Panc1 (cell line): Measurements from ENCODE around the gene MAPKAP1. TPM values are rescaled to one million over a fixed set of nuclear protein-coding genes. Genes with fewer than 3 reads are reported as not detected.

Source experiments
- ATAC-seq: fragments of 200-7000 bp; cut with Tn5 transposase; 2 replicates; pipeline ENCODE4 v1.9.1; 2020; ENCODE audit warnings: mild to moderate bottlenecking, moderate library complexity
- BruUV-seq: library from RNA; stranded (reverse); fragments of 400-500 nt; replicated peaks from 2 replicates; lab custom pipeline; 2021; lab: Mats Ljungman, UMichigan
- CTCF ChIA-PET: fragments of 300-600 bp; sonication (Branson Sonifier 250); formaldehyde crosslinking; loops from one replicate; lab custom pipeline; 2022; ENCODE audit warnings: antibody characterized with exemption; lab: Charles Lee
- POLR2A ChIA-PET: fragments of 300-600 bp; sonication (Branson Sonifier 250); formaldehyde crosslinking; loops from one replicate; lab custom pipeline; 2022; ENCODE audit warnings: antibody characterized with exemption; lab: Charles Lee
- DNase-seq: peaks from one replicate; pipeline ENCODE4 v3.0.0-alpha.2; 2010; ENCODE audit warnings: low read depth, low spot score
- H3K27ac ChIP-seq: 2 replicates; pipeline ENCODE4 v1.5.1; 2011; ENCODE audit warnings: mild to moderate bottlenecking, low read length, inconsistent platforms
- H3K27me3 ChIP-seq: fragments of 200-500 bp; sonication (Bioruptor generic); 2 replicates; pipeline ENCODE4 v1.6.0; 2014; ENCODE audit warnings: low read length, inconsistent platforms; ENCODE audit not compliant: control insufficient read depth, insufficient read depth
- H3K36me3 ChIP-seq: fragments of 200-500 bp; sonication (Bioruptor generic); 2 replicates; pipeline ENCODE4 v1.5.1; 2014; ENCODE audit warnings: inconsistent platforms, mild to moderate bottlenecking, low read length, moderate library complexity; ENCODE audit not compliant: control insufficient read depth, insufficient read depth
- H3K4me1 ChIP-seq: 2 replicates; pipeline ENCODE4 v1.5.1; 2011; ENCODE audit warnings: inconsistent platforms, mild to moderate bottlenecking, low read length, moderate library complexity; ENCODE audit not compliant: control insufficient read depth, insufficient read depth
- H3K4me3 ChIP-seq, 2 experiments: 2 replicates each; pipeline ENCODE4 v1.5.1; 2011 to 2012; ENCODE audit warnings: low read depth in 2 of 2, low read length in 2 of 2, mild to moderate bottlenecking in 2 of 2, inconsistent platforms in 1 of 2, moderate library complexity in 1 of 2
- H3K9me3 ChIP-seq: fragments of 200-500 bp; sonication (Bioruptor generic); 2 replicates; pipeline ENCODE4 v1.5.1; 2014; ENCODE audit warnings: low read depth, mild to moderate bottlenecking, inconsistent platforms, low read length, moderate library complexity; ENCODE audit not compliant: control insufficient read depth, insufficient read depth
- CTCF ChIP-seq: fragments of 450-650 bp; IDR thresholded peaks from 2 replicates; pipeline ENCODE4 v1.5.1; 2017; ENCODE audit warnings: mild to moderate bottlenecking
- POLR2AphosphoS5 ChIP-seq: IDR thresholded peaks from 2 replicates; pipeline ENCODE4 v1.6.1; 2012; ENCODE audit warnings: mild to moderate bottlenecking, low read depth, low read length, moderate library complexity
- REST ChIP-seq, 2 experiments: IDR thresholded peaks; 2 replicates each; pipeline ENCODE4 v1.6.1; 2011 to 2012; ENCODE audit warnings: low read depth in 2 of 2, control low read depth in 1 of 2, low read length in 1 of 2, mild to moderate bottlenecking in 1 of 2, moderate library complexity in 1 of 2; ENCODE audit not compliant: insufficient read depth in 1 of 2
- SIN3A ChIP-seq: IDR thresholded peaks from 2 replicates; pipeline ENCODE4 v1.6.1; 2012; ENCODE audit warnings: low read depth, mild to moderate bottlenecking, low read length, moderate library complexity, borderline replicate concordance; ENCODE audit not compliant: insufficient read depth
- TCF7L2 ChIP-seq: IDR thresholded peaks from 2 replicates; pipeline ENCODE4 v1.6.1; 2011; ENCODE audit warnings: mild to moderate bottlenecking, low read depth, low read length, inconsistent platforms
- in situ Hi-C: cut with HindIII; loops from 2 replicates; pipeline ENCODE4 v1.10.0; 2016; ENCODE audit warnings: low sequenced_read_pairs, low pct_unique_long_range_greater_than_20kb
- intact Hi-C: fragments of 100-400 bp; cut with micrococcal nuclease; formaldehyde crosslinking; loops from one replicate; pipeline ENCODE4 v1.10.0; 2022; ENCODE audit not compliant: unreplicated experiment
- total RNA-seq: library from RNA; stranded (reverse); gene quantifications from one replicate; pipeline ENCODE4 v1.2.1, GENCODE V29; 2021; ENCODE audit not compliant: unreplicated experiment

Gene MAPKAP1
- total RNA-seq, 1 experiment from 2014 or later, result 72.7 TPM

GRCh38 chr9:125687163-125687863 lies 19.7 kb downstream of the MAPKAP1 start:
- Histone ChIP-seq H3K4me3 (no peak overlapping the region), H3K36me3 (no peaks in the 10 kb centered on the region), H3K27ac (no peak overlapping the region), H3K27me3 (no peaks in the 10 kb centered on the region), H3K9me3 (no peaks in the 10 kb centered on the region), H3K4me1 (no peaks in the 10 kb centered on the region)
- intact Hi-C loops, result no loop called here
- POLR2A ChIA-PET, result interaction anchor here (0.7 kb wide), 1 partner anchor 267 kb away, joined by 3 read pairs; no protein-coding TSS in a partner anchor
- BruUV-seq, result no TSS peak
- CTCF ChIA-PET, result no interaction called here
- DNase-seq (no peak), ATAC-seq (no peak)
- in situ Hi-C loops, result no loop called here
- TF ChIP-seq SIN3A, result no peak
- no peak for TF ChIP-seq CTCF
- TF ChIP-seq TCF7L2, result no peak
- TF ChIP-seq REST (IDR thresholded peaks at IDR 0.05; ENCODE audit: insufficient read depth in 1 of 2, low read depth in 2 of 2, low read length in 1 of 2), result no peak
- TF ChIP-seq POLR2AphosphoS5, result no peak

DNA sequence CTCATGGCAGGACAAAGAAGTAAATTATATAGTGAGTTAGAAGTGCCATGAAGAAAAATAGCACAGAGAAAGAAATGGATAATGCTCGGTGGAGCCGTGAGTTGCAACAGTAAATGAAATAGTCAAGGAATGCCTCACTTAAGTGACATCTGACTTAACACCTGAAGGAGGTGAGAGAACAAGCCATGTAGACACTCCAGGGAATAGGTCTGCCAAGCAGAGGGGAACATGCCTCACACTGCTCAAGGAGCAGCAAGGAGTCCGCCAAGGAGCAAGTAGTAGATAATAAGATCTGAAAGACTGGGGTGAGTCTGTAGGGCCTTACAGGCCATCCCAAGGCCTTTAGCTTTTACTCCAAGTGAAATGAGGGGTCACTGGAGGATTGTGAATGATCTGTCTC lies 21.8 kb downstream of the MAPKAP1 start:
- no peaks in the 10 kb centered on the region for H3K9me3 ChIP-seq
- H3K36me3 ChIP-seq, result no peaks in the 10 kb centered on the region
- TF ChIP-seq CTCF (no peak), REST (IDR thresholded peaks at IDR 0.05; ENCODE audit: insufficient read depth in 1 of 2, low read depth in 2 of 2, low read length in 1 of 2) (no peak), POLR2AphosphoS5 (no peak), SIN3A (no peak), TCF7L2 (no peak)
- H3K4me3 ChIP-seq, result no peak overlapping the region
- in situ Hi-C loops (no loop called here), intact Hi-C loops (no loop called here)
- ChIA-PET POLR2A (no interaction called here), CTCF (no interaction called here)
- no peaks in the 10 kb centered on the region for H3K27me3 ChIP-seq
- BruUV-seq, result no TSS peak
- no peaks in the 10 kb centered on the region; the same call in 1 of the 2 replicates for H3K4me1 ChIP-seq
- ATAC-seq (no peak), DNase-seq (no peak)
- no peak overlapping the region for H3K27ac ChIP-seq
